Cardiac fibroblast (primary cell): ENCODE results near the gene ZFP28.

ENCODE experiments used
- DNase-seq, 2 donors: peaks; one replicate each; pipeline versions ENCODE4 v3.0.0 to v3.0.0-alpha.2; 2010; ENCODE audit warnings: low read depth in 2 of 2
- H3K4me3 ChIP-seq, 2 donors: replicated peaks in 1 of 2; 1 replicate in 1 of 2; 2 replicates in 1 of 2; pipeline ENCODE4 v1.5.1; 2011; ENCODE audit warnings: low read depth in 2 of 2, low read length in 2 of 2, mild to moderate bottlenecking in 2 of 2, moderate library complexity in 1 of 2
- CTCF ChIP-seq: IDR thresholded peaks from one replicate; pipeline ENCODE4 v1.5.1; 2011; ENCODE audit warnings: low read depth, mild to moderate bottlenecking, low read length, inconsistent platforms

ZFP28 gene

GRCh38 chr19:56538761-56539263 is at the start of gene ZFP28:
TSS of gene ZFP28 (plus strand) at chr19:56538948. CDS start at chr19:56539019, 71 bp downstream.
- TF ChIP-seq CTCF = no peak
- peak within 1 kb of the TSS; percentile 79 to 86 for H3K4me3 ChIP-seq
- no peak for DNase-seq

DNA sequence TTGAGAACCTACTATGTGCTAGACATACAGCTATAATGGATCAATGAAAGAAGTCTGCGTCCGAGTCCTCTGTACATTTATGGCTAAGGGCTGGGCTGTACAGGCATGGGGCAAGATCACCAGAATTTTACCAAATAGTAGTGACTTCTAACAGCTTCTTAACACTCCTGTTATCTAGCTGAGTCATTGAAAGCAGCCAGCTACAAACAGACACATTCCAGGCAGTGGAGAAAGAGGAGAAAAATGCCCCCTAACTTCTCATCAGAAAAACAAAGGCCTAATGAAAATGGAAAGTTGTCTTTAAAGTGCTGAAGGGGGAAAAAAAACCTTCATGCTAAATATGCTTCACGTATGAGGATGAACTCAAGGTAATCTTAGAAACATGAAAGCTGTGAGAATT is 47.3 kb upstream of the ZFP28 start:
- TF ChIP-seq CTCF = no peak
- H3K4me3 ChIP-seq = no peak overlapping the region
- DNase-seq = peak in 1 of 2 donors; percentile 27

DNA sequence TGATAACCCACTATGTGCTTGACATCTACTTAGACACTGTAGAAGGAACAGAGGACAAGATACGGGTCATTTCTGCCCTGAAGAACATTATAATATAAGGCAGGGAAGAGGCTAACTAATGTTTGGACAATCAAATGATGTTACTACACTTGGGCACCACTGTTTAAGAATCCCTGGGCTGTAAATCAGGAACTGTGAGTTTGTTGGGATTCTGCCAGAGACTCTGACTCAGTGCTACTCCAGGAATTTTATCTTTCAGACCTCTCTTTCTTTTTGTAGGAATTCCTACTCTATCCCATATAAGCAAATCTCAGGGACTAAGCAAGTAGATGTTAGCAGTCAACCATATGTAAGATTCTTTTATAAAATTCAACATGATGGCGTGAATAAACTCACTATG is 34.2 kb upstream of the ZFP28 start:
- peak; percentile 31 to 53 for DNase-seq
- no peak overlapping the region for H3K4me3 ChIP-seq
- TF ChIP-seq CTCF = no peak

DNA sequence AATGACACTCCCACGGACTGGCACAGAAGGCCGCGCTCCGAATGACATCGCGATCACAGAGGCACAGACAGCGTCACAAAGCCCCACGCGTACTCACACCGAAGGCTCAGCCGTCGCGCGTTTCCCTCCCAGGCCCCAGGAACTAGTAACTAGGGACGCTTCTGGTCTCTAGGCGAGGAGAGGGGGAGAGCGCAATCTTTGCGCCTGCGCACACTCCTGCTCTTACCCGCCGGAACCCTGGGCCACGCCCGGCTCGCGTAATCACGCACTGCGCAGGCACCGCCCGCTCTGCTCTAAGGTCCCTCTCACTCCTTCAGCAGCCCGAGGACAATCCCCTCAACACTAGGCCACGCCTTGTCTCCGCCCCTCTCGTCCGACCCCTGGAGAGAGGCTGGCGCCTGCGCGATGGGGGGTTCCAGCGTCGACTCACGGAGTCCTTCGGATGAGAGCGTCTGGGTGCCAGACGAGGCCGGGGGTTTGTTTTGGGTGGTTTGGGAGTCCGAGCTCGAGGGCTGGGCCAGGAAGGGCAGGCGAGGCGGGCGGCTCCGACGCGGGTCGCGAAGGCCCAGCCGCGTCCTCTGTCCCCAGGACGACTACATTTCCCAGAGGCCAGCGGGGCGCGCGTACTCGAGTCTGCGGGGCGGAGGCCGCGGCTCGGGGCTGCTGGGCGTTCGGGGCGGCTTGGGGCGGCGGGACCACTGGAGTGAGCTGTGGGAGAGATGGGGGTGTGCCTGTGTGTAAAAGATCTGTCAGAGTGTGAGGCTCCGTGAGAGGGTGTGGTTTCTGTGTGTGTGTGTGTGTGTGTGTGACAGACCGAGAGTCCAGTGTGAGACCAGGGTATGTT is 31.1 kb upstream of the ZFP28 start, which contains the start of gene ZNF471:
ZNF471 (plus strand) TSS at position 410 of the 844 bp plus-strand sequence. CDS start 3,717 bp downstream, outside the sequence.
- peak; percentile 99 for DNase-seq
- TF ChIP-seq CTCF = no peak
- peak within 1 kb of the TSS; percentile 68 to 79 for H3K4me3 ChIP-seq

- no peak for TF ChIP-seq CTCF
- peak overlapping the region; percentile 68 to 79 for H3K4me3 ChIP-seq
- DNase-seq = no peak
Measured at GRCh38 chr19:56508290-56508778, 30.4 kb upstream of the ZFP28 start.

DNA sequence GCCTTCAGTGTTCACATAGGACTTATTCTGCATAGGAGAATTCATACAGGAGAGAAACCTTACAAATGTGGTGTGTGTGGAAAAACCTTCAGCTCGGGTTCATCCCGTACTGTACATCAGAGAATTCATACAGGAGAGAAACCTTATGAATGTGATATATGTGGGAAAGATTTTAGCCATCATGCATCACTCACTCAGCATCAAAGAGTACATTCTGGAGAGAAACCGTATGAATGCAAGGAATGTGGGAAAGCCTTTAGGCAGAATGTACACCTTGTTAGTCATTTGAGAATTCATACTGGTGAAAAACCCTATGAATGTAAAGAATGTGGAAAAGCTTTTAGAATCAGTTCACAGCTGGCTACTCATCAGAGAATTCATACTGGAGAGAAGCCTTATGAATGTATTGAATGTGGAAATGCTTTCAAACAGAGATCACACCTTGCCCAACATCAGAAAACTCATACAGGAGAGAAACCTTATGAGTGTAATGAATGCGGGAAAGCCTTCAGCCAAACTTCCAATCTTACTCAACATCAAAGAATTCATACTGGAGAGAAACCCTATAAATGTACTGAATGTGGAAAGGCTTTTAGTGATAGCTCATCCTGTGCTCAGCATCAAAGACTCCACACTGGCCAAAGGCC is 13.4 kb upstream of the ZFP28 start:
- peak in 1 of 2 donors; percentile 6 for DNase-seq
- TF ChIP-seq CTCF = no peak
- H3K4me3 ChIP-seq = no peak overlapping the region
